Colonic mucosa (tissue), 4 donors: Measurements from ENCODE around the gene LRP1B. TPM values are rescaled to one million over a fixed set of nuclear protein-coding genes. Genes with fewer than 3 reads are reported as not detected.

Experiments used
- DNase-seq: peaks from one replicate; pipeline ENCODE4 v3.0.0-alpha.2; 2020
- H3K27ac ChIP-seq: fragments of 200-600 bp; one replicate; pipeline ENCODE4 v1.8.0; 2021
- H3K27me3 ChIP-seq: fragments of 200-600 bp; one replicate; pipeline ENCODE4 v1.8.0; 2021
- H3K36me3 ChIP-seq: fragments of 200-600 bp; one replicate; pipeline ENCODE4 v1.8.0; 2021
- H3K4me1 ChIP-seq: fragments of 200-600 bp; one replicate; pipeline ENCODE4 v1.8.0; 2021; ENCODE audit warnings: mild to moderate bottlenecking
- H3K4me3 ChIP-seq: fragments of 200-600 bp; one replicate; pipeline ENCODE4 v1.8.0; 2021
- H3K9ac ChIP-seq, 2 donors: one replicate each; pipeline ENCODE4 v1.7.0; 2013; ENCODE audit warnings: control low read depth in 2 of 2, low read depth in 2 of 2, low read length in 2 of 2
- H3K9me3 ChIP-seq: fragments of 200-600 bp; one replicate; pipeline ENCODE4 v1.8.0; 2021
- CTCF ChIP-seq: fragments of 200-600 bp; IDR thresholded peaks from one replicate; pipeline ENCODE4 v1.8.0; 2022; ENCODE audit warnings: antibody characterized with exemption, mild to moderate bottlenecking
- intact Hi-C: fragments of 100-400 bp; cut with DNase I; formaldehyde crosslinking; loops from one replicate; pipeline ENCODE4 v1.14.1; 2022
- total RNA-seq, 2 donors: library from RNA; stranded (reverse); fragmentation: NEBNext Ultra II Directional in 1 of 2; extraction: Animal tissue kit (Norgen Biotek cat#: 25700) in 1 of 2; gene quantifications; one replicate each; pipeline ENCODE4 v1.2.1, GENCODE V29; 2021
- donor health status: healthy.
- donor health status: DM: no; HTN: no; CAD: no.
- donor health status: DM: no; HTN: no; CAD: no.

The LRP1B gene
- total RNA-seq, 2 donors from 2014 or later, result 0.10 to 0.19 TPM

GRCh38 chr2:141068053-141068682, 1062.6 kb downstream of the LRP1B start:
- Histone ChIP-seq H3K9me3 (no peaks in the 10 kb centered on the region), H3K27me3 (no peaks in the 10 kb centered on the region), H3K9ac (no peak overlapping the region), H3K27ac (no peak overlapping the region), H3K4me3 (no peak overlapping the region), H3K36me3 (no peaks in the 10 kb centered on the region), H3K4me1 (no peaks in the 10 kb centered on the region)
- no peak for DNase-seq
- no peak for TF ChIP-seq CTCF
- intact Hi-C loops, result no loop called here

GRCh38 chr2:141065042-141065441, 1065.8 kb downstream of the LRP1B start:
- H3K27me3 ChIP-seq, result no peaks in the 10 kb centered on the region
- no peak overlapping the region for H3K4me3 ChIP-seq
- H3K9me3 ChIP-seq, result no peaks in the 10 kb centered on the region
- intact Hi-C loops, result no loop called here
- no peak for TF ChIP-seq CTCF
- H3K36me3 ChIP-seq, result no peaks in the 10 kb centered on the region
- H3K27ac ChIP-seq, result no peak overlapping the region
- H3K9ac ChIP-seq, result no peak overlapping the region
- H3K4me1 ChIP-seq, result no peaks in the 10 kb centered on the region
- DNase-seq, result no peak

- Histone ChIP-seq H3K4me1 (no peaks in the 10 kb centered on the region), H3K4me3 (no peak overlapping the region), H3K9me3 (no peaks in the 10 kb centered on the region), H3K27me3 (no peaks in the 10 kb centered on the region), H3K9ac (no peak overlapping the region), H3K36me3 (no peaks in the 10 kb centered on the region), H3K27ac (no peak overlapping the region)
- TF ChIP-seq CTCF, result no peak
- no peak for DNase-seq
- intact Hi-C loops, result no loop called here
Observed at GRCh38 chr2:141063406-141063805, 1067.4 kb downstream of the LRP1B start.

GRCh38 chr2:141062443-141062842, 1068.4 kb downstream of the LRP1B start:
- Histone ChIP-seq H3K27ac (no peak overlapping the region), H3K9me3 (no peaks in the 10 kb centered on the region), H3K36me3 (no peaks in the 10 kb centered on the region), H3K9ac (no peak overlapping the region), H3K4me1 (no peaks in the 10 kb centered on the region), H3K4me3 (no peak overlapping the region), H3K27me3 (no peaks in the 10 kb centered on the region)
- no peak for DNase-seq
- TF ChIP-seq CTCF, result no peak
- intact Hi-C loops, result no loop called here

GRCh38 chr2:141062031-141062430, 1068.8 kb downstream of the LRP1B start:
- H3K9me3 ChIP-seq, result no peaks in the 10 kb centered on the region
- TF ChIP-seq CTCF, result no peak
- DNase-seq, result no peak
- no peaks in the 10 kb centered on the region for H3K36me3 ChIP-seq
- no peaks in the 10 kb centered on the region for H3K4me1 ChIP-seq
- H3K9ac ChIP-seq, result no peak overlapping the region
- no peaks in the 10 kb centered on the region for H3K27me3 ChIP-seq
- no peak overlapping the region for H3K4me3 ChIP-seq
- intact Hi-C loops, result no loop called here
- H3K27ac ChIP-seq, result no peak overlapping the region
